Stimulated activated CD8-positive, alpha-beta memory T cell treated with anti-CD3 and anti-CD28 coated beads, Interleukin-4, amount 100 ng/mL, for 1 hour (primary cell): ENCODE results near the gene NT5C.
"Not testable (repeated sequence)": the region's sequence is repeated elsewhere in the genome, so short reads cannot be mapped to it uniquely, and the experiment has no call there.

Source experiments
- DNase-seq, 2 donors: peaks; one replicate each; pipeline ENCODE4 v3.0.0-alpha.2; 2020; ENCODE audit warnings: low read depth in 2 of 2, low spot score in 1 of 2

The NT5C gene

DNA sequence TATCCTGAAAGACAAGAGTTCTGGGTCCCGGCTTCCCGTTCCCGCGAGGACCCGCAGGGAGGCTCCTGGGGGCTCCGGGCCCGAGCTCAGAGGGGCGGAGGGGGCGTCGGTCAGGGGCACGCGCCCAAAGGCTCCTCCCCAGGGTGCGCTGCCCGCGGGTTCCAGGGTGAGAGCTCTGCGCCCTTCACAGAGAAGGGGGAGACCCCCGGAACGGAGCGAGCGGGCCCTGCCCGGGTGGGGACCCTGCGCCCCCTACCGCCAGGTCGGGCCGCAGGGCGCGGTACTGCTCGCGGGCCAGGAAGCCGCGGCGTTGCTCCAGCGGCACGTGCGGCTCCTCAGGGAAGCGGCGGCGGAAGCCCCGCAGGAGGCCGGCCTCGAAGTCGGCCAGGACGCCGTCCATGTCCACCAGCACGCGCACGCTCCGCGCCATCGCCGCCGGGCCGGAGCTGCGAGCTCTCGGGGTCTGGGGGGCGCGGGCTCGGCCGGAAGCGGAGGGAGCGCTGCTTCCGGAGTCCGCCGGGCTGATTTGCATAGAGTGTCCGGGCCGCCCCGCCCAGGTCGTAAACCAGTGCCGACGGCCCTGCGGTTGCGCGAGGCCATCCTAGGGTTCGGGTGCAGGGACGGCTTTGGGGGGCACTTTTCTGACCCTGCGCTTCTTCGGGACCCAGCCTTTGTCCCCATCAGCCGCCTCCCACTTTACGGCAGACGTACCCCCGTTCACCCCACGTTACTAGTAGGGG lies at the start of gene NT5C:
Gene NT5C, minus strand, starts transcription at position 465 of the 740 bp plus-strand sequence. Its CDS starts 35 bp downstream, at position 430.
- DNase-seq: no peak

DNA sequence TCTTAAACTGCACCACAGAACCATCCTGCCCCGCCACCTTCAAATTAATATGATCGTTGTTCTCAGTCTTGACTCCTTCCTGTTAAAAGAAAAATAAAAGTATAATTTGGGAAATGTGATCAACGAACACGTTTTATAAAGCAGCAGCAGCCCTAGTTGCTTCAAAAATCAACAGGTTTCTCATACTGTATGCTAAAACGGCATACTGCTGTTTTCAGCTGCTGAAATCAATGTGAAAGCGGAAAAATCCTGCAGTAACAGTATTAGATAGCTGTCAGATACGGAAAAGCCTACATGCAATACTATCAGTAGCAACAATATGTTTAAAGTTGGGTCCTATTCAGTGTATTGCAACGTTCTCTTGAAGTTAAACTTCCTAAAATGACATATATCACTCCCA lies 49.6 kb upstream of the NT5C start:
- DNase-seq: no peak

DNA sequence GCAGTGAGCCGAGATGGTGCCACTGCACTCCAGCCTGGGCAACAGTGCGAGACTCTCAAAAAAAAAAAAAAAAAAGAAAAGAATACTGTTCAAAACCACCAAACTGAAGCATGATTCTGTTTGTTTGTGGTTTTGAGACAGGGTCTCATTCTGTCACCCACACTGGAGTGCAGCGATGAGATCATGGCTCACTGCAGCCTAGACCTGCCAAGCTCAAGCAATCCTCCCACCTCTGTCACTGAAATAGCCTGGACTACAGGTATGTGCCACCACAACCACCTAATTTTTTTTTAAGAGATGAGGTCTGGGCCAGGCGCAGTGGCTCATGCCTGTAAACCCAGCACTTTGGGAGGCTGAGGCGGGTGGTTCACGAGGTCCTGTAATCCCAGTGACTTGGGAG lies 46.9 kb upstream of the NT5C start:
- no peak for DNase-seq

DNA sequence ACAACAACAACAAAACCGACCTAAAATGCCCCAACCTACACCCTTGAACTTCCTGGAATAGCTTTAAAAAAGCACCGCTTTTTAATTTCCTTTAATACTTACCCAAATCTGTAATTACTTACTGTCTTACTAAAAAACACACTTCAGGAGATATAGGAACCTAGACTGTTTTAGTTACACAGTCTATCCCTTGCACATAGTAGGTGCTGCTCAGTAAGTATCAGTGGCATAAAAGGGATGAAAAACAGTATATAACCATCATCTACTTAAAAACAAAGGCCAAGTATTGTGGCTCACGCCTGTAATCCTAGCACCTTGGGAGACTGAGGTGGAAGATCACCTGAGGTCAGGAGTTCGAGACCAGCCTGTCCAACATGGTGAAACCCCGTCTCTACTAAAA lies 45.1 kb upstream of the NT5C start:
- DNase-seq: no peak

DNA sequence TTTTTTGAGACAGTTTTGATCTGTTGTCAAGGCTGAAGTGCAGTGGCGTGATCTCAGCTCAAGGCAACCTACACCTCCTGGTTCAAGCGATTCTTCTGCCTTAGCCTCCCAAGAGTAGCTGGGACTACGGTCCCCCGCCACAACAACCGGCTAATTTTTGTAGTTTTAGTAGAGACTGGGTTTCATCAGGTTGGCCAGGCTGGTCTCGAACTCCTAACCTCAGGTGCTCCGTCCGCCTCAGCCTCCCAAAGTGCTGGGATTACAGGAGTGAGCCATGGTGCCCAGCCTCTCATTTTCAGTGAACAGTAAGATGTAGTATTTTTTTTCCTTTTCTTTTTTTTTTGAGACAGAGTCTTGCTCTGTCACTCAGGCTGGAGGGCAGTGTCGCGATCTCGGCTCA lies 43.5 kb upstream of the NT5C start:
- no peak for DNase-seq

DNA sequence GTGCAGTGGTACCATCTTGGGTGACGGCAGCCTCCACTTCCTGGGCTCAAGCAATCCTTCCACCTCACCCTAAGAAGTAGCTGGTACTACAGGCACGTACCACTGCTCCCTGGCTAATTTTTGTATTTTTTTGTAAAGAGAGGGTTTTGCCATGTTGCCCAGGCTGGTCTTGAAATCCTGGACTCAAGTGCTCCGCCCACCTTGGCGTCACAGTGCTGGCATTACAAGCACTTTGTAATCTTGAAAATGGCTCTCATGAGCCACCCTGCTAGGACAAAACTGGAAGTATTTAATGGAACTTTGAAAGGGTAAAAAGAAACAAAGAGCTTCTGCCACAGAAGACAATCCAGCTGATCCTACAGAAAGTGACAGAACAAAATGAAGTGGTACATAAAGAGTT lies 42.0 kb upstream of the NT5C start:
- no peak for DNase-seq

DNA sequence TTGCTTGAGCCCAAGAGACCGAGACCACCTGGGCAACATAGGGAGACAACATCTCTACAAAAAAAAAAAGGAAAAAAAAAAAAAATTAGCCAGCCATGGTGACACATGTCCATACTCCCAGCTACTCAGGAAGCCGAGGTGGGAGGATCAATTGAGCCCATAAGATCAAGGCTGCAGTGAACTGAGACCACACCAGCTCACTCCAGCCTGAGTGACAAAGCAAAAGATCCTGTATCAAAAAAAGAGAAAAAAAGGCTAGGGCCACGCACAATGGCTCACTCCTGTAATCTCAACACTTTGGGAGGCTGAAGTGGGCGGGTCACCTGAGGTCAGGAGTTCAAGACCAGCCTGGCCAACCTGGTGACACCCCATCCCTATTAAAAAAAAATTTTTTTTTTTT lies 37.5 kb upstream of the NT5C start:
- DNase-seq: no peak

DNA sequence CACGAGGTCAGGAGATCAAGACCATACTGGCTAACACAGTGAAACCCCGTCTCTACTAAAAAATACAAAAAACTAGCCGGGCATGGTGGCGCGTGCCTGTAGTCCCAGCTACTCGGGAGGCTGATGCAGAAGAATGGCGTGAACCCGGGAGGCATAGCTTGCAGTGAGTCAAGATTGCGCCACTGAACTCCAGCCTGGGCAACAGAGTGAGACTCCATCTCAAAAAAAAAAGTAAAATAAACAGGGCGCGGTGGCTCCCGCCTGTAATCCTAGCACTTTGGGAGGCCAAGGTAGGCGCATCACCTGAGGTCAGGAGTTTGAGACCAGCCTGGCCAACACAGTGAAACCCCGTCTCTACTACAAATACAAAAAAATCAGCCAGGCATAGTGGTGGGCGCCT lies 33.1 kb upstream of the NT5C start:
- not testable (repeated sequence) for DNase-seq

DNA sequence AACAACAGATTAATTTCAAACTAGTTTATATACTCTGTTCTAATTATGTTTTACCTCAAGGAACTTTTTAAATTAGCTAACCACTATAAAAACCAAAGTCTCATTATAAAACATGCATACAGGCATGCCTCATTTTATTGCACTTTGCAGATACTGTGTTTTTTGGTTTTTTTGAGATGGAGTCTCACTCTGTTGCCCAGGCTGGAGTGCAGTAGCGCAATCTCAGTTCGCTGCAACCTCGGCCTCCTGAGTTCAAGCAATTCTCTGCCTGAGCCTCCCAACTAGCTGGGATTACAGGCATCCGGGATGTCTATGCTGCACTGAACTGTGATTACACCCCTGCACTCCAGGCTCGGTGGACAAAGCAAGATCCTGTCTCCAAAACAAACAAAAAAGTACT lies 31.5 kb upstream of the NT5C start:
- DNase-seq: no peak

DNA sequence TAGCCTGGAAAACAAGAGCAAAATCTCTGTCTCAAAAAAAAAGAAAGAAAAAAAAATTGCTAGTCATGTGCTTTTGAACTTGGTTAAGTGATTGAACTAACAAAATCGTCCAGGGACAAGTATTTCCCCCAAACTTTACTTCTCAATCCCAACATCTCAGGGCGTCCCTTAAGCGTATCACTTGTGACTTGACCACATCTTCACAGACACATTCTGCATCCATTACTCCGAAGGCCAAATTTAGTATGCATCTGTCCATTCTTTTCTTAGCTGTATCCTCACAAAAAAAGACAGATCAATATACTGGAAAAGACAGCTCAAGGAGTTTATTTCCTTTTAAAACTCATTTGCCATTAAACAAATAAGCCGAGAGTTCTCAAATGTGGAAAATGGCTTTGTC lies 28.7 kb upstream of the NT5C start:
- DNase-seq: no peak

DNA sequence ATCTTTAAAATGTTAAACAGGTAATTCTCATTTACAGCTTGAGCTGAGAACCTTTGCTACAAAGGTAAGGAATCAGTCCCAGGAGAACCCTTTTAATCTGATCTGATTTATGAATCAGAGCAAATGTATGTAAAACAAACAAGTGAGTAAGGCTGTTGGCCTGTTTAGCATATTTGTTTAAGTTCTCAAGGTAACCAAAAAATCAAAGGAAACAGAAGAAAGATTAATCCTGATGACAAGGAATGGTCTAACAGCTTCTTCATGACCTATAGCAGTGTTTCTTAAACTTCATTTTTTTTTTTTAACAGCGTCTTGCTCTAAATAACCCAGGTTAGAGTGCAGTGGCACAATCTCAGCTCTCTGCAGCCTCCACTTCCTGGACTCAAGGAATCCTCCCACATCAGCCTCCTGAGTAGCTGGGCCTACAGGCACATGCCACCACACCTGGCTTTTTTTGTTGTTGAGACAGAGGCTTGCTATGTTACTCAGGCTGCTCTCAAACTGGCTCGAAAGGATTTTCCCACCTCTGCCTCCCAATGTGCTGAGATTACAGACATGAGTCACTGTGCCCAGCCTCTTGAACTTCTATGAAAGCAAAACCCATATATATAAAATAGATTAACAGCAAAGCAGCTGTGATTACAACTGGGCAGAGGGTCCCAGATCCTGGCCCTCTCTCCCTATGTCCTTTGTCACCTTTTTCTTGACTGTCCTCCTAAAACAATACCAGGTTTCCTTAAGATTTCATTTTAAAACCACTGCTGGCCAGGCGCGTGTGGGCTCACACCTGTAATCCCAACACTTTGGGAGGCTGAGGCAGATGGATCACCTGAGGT lies 27.9 kb upstream of the NT5C start:
- DNase-seq: no peak

DNA sequence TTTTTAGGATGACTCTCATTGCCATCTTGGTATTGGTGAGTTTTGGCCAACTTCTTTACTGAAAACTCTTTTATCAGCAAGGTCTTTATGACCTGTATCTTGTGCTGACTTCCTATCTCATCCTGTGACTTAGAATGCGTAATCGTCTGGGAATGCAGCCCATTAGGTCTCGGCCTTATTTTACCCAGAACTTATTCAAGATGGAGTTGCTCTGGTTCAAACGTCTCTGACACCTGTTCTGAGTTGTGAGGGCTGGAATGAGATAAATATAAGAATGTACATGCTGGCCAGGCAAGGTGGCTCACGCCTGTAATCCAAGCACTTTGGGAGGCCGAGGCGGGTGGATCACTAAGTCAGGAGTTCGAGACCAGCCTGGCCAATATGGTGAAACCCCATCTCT lies 26.9 kb upstream of the NT5C start:
- not testable (repeated sequence) for DNase-seq

DNA sequence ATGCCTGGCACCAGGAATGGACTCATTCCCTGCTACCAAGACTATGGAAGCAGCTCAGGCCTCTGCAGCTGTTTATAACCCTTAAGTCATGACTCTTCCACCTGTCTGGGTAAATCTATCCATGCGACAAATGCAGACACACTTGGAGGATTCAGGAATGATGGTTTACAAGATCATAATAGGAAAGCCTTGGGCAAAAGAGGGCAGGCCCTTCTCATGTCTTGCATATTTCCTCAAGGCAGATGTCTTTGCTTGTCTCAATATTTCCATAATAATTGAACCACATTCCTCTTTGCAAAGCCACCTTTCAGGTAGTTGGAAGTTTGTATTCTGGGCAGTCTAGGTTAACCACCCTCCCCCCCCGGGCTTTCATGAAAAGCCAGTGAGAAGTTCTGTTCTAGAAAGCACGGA lies 23.7 kb upstream of the NT5C start:
- DNase-seq: no peak

DNA sequence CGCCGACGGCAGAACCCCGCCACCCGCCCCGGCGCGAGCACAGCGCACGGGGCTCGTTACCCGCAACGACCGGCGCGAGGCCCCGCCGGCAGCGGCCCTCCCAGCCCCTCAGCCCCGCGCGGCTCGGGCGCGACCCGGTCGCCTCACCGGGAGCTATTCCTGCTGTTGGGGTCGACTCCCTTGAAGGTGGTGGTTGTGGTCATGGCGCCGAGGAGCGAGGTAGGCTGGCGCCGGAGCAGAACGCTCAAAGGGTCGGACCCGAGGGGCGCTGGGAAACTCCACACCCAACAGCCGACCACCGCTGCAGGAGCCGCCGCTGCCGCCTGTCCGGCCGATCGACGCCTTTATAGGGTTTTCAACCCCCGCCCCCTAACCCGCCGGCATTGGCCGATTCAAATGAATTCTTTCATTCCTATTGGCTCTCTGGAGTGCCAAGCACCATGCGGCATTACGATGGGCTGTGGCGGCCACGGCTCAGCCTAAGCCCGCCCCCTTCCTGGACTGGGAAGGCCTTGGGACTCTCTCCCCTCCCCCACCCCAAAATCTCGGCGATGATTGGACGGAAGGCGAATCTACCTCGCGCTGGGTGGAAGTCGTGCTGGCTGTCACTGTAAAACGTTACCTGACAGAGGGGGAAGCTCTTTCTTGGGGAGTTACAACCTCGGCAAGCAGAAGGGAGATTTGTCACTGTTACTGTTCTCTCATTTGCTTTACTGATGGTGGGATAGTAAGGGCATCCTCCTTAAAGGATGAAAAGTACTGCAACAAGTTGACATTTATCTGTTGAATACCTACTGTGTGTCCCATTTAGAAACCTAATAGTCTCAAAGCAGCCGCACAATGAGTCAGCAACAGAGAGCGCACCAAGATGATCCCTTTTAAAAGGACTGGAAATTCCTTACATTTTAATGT lies 22.9 kb upstream of the NT5C start, which contains the start of gene JPT1:
Gene JPT1, minus strand, starts transcription at position 318 of the 912 bp plus-strand sequence. Its CDS starts 115 bp downstream, at position 203.
- peak; percentile 94 to 96 for DNase-seq

DNA sequence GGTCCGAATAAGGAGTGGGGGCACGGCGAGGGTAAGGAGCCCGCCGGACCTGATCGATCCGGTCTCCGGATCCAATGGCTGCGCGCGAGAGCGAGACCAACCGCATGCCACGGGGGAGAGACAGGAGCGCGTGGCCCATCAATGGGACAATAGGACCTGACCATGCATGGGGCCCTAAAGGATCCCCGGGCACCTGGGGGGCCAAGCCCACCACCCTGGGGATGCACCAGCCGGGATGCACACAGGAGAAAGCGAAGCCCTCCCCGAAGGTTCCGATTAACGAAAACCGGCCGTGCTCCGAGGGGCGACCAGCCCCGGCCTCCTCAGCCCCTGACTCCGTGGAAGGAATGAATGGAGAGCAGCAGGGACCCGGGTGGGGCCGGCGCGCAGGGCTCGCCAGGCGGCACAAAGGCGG lies 22.2 kb upstream of the NT5C start:
- no peak for DNase-seq

DNA sequence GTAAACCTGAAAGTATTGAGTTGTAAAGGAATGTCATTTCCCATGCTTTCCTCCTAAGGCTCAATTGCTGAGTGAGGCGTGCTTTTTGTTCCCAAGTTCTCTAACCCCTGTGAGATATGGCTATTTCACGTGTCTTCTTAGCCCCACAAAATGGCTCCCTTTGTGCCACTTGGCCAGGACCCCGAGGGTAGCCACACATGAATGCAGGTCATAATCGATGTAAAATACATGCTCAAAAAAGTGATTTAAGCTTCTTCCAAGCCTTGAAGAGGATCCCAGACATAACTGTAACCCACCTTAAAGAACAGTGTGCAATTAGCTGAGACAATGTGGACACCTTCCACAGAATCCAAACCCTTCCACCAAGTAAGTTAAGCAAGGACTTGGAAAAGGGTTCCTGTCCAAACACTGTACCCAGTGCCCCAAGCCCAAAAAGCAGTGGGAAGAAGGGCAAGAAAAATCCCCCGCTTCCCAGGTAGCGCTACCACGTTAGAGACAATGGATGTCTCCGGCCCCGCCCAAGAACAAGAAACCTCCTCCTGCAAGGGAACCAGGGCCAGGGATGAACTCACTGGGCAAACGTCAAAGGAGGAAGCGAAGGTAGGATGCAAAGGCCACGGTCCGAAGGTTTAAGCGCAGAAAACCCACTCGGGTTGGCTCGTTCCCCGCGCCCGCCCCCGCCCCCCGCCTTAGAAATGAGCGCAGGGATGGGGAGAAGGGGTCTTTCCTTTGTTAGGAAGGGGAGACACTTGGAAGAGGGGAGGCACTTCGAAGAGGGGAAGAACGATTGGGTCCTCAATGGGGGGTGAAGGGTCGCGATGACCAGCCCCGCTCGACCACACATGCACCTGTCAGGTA lies 21.6 kb upstream of the NT5C start:
- DNase-seq: no peak

DNA sequence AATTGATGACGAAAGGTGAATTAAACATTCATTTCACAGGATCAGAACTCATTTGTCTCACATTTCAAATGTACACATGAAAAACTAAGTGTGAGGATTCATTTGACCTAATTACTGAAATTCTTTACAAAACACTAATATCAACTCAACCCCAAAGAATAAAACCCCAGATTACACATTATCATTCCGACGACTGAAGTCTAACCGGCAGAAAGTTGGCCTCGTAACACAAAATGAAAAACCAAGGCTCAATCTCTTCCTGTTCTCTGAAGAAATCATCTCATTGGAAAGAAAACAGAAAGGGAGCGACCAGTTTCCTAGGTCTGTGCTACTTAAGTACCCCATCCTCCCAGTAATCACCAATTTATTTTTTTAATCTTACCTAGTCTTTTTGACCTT lies 21.0 kb upstream of the NT5C start:
- no peak for DNase-seq

DNA sequence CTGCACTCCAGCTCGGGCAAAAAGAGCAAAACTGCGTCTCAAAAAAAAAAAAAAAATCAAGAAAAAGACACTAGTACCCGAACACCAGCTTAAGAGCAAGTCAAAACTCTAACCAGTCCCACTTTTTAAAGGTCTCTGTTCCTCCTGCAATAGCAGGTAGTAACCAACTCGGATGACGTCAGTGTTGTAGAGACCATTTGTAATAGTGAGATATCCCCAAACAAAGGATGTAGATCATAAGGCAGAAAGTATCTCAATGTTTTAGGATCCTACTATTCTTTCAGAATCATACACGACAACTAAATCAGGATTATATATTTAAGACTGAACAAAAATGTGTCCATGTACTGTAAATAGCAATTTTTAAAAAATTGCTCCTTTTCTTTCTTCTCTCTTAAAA lies 20.4 kb upstream of the NT5C start:
- no peak for DNase-seq

DNA sequence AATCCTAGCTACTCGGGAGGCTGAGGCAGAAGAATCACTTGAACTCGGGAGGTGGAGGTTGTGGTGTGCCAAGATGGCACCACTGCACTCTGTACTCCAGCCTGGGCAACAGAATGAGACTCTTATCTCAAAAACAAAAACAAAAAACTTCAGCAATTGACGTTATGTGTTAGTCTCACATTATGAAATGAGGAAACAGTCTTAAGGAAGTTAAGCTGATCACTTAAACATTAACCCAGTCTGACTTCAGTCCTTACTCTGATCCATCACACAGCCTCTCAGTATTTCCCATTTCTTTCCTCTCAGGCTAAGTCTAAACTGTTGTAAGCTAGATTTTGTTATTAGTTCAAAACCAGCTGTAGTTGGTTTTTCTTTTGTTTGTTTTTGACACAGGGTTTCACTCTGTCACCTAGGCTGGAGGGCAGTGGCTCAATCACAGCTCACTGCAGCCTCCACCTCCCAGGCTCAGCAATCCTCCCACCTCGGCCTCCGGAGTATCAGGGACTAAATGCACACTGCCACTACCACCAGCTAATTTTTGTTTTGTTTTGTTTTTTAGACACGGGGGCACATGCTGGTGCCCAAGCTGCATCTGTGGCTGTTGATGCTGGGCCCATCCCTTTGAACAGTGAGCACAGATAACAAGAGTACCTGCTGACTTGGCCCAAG lies 16.5 kb upstream of the NT5C start:
- DNase-seq: no peak

DNA sequence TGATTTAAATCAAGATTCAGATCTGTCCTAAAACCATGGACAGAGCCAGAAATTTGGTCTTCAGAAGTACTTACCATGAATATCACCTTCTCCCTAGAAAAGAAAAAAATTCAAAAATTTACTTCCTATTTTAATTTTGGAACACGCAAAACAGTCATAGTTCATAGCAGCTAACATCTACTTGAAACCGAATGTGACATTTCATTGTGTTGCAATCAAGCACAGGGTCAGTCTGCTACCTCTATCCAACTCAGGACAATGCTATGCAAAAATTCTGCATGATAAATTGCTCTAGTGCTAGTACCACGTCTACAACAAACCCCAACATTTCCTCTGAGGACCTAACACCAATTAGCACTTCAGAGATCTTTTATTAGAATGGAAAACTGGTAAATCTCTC lies 15.1 kb upstream of the NT5C start:
- no peak for DNase-seq
